GM23338 (cell line): Measurements from ENCODE around the gene DPH5. TPM values are rescaled to one million over a fixed set of nuclear protein-coding genes. Genes with fewer than 3 reads are reported as not detected.

ENCODE experiments used
- ATAC-seq: fragments of 200-7000 bp; cut with Tn5 transposase; 3 replicates; pipeline ENCODE4 v1.9.1; 2020
- DNase-seq: peaks from one replicate; pipeline ENCODE4 v3.0.0-alpha.2; 2015; ENCODE audit warnings: low spot score
- H2AFZ ChIP-seq: fragments of 200-600 bp; sonication (generic); 2 replicates; pipeline ENCODE4 v1.8.0; 2016; ENCODE audit warnings: antibody characterized with exemption, mild to moderate bottlenecking, moderate library complexity
- H3F3A ChIP-seq: fragments of 200-600 bp; sonication (generic); replicated peaks from 2 replicates; pipeline ENCODE4 v1.8.0; 2017; ENCODE audit warnings: antibody characterized with exemption, mixed run types, low read depth
- H3K27ac ChIP-seq: fragments of 200-600 bp; sonication (generic); 2 replicates; pipeline ENCODE4 v1.6.1; 2016; ENCODE audit warnings: low read depth
- H3K27me3 ChIP-seq: fragments of 200-600 bp; sonication (generic); 2 replicates; pipeline ENCODE4 v1.8.0; 2016; ENCODE audit warnings: mild to moderate bottlenecking, mixed run types, moderate library complexity; ENCODE audit not compliant: insufficient read depth
- H3K36me3 ChIP-seq: fragments of 200-600 bp; sonication (generic); 2 replicates; pipeline ENCODE4 v1.8.0; 2016; ENCODE audit warnings: mild to moderate bottlenecking; ENCODE audit not compliant: insufficient read depth
- H3K4me1 ChIP-seq: fragments of 200-600 bp; sonication (generic); 2 replicates; pipeline ENCODE4 v1.8.0; 2016; ENCODE audit warnings: mild to moderate bottlenecking, moderate library complexity; ENCODE audit not compliant: insufficient read depth
- H3K4me2 ChIP-seq: fragments of 200-600 bp; sonication (generic); 2 replicates; pipeline ENCODE4 v1.7.1; 2017; ENCODE audit warnings: mixed run types
- H3K4me3 ChIP-seq: fragments of 200-600 bp; sonication (generic); 2 replicates; pipeline ENCODE4 v1.6.1; 2016; ENCODE audit warnings: mixed run types
- H3K79me2 ChIP-seq: fragments of 200-600 bp; sonication (generic); replicated peaks from 2 replicates; pipeline ENCODE4 v1.8.0; 2017; ENCODE audit warnings: mild to moderate bottlenecking; ENCODE audit not compliant: insufficient read depth
- H3K9me2 ChIP-seq: fragments of 200-600 bp; sonication (generic); 2 replicates; pipeline ENCODE4 v1.8.0; 2017; ENCODE audit not compliant: insufficient read depth
- H4K20me1 ChIP-seq: fragments of 200-600 bp; sonication (generic); replicated peaks from 2 replicates; pipeline ENCODE4 v1.8.0; 2017; ENCODE audit warnings: mild to moderate bottlenecking; ENCODE audit not compliant: insufficient read depth
- H3K27ac Mint-ChIP-seq: 2 replicates; pipeline ENCODE4 v1.8.0; 2020; ENCODE audit warnings: inconsistent platforms, mild to moderate bottlenecking, moderate library complexity, mixed read lengths
- H3K27me3 Mint-ChIP-seq: 3 replicates; pipeline ENCODE4 v1.8.0; 2022; ENCODE audit warnings: low read depth, mild to moderate bottlenecking, moderate library complexity, mixed read lengths, inconsistent platforms; ENCODE audit not compliant: insufficient read depth, poor library complexity
- H3K36me3 Mint-ChIP-seq: 3 replicates; pipeline ENCODE4 v1.8.0; 2021; ENCODE audit warnings: low read depth, mild to moderate bottlenecking, inconsistent platforms, moderate library complexity, mixed read lengths
- H3K4me1 Mint-ChIP-seq: 3 replicates; pipeline ENCODE4 v1.8.0; 2020; ENCODE audit warnings: mild to moderate bottlenecking, inconsistent platforms, mixed read lengths
- H3K4me3 Mint-ChIP-seq: 3 replicates; pipeline ENCODE4 v1.8.0; 2021; ENCODE audit warnings: moderate library complexity, mild to moderate bottlenecking, inconsistent platforms, mixed read lengths
- H3K9me3 Mint-ChIP-seq: 3 replicates; pipeline ENCODE4 v1.8.0; 2020; ENCODE audit warnings: moderate library complexity, mild to moderate bottlenecking, inconsistent platforms, mixed read lengths
- CREB1 ChIP-seq: fragments of 250-450 bp; sonication (Bioruptor Pico); IDR thresholded peaks from 2 replicates; pipeline ENCODE4 v1.5.0; 2020; ENCODE audit warnings: low read depth, mild to moderate bottlenecking, moderate library complexity
- CTCF ChIP-seq, 2 experiments: fragments of 200-600 bp in 1 of 2; sonication (generic) in 1 of 2; conservative IDR thresholded peaks; 2 replicates each; pipeline versions ENCODE4 v1.5.1 to v1.6.1; 2016 to 2017; ENCODE audit warnings: antibody characterized with exemption in 2 of 2, low read depth in 2 of 2, mild to moderate bottlenecking in 2 of 2, moderate library complexity in 1 of 2
- ETS1 ChIP-seq: IDR thresholded peaks from 2 replicates; pipeline ENCODE4 v1.6.1; 2016; ENCODE audit warnings: antibody characterized with exemption
- EZH2 ChIP-seq: fragments of 200-600 bp; sonication (generic); IDR thresholded peaks from one replicate; pipeline ENCODE4 v1.8.0; 2017; ENCODE audit warnings: antibody characterized with exemption, mild to moderate bottlenecking, low read depth; ENCODE audit not compliant: unreplicated experiment
- EZH2phosphoT487 ChIP-seq: fragments of 200-600 bp; sonication (generic); IDR thresholded peaks from one replicate; pipeline ENCODE4 v1.8.1; 2018; ENCODE audit warnings: antibody characterized with exemption; ENCODE audit not compliant: unreplicated experiment
- JUNB ChIP-seq: IDR thresholded peaks from one replicate; pipeline ENCODE4 v1.6.1; 2016; ENCODE audit warnings: antibody characterized with exemption; ENCODE audit not compliant: unreplicated experiment
- NANOG ChIP-seq: IDR thresholded peaks from 2 replicates; pipeline ENCODE4 v1.6.1; 2016; ENCODE audit warnings: antibody characterized with exemption, borderline replicate concordance
- POLR2AphosphoS5 ChIP-seq: IDR thresholded peaks from 2 replicates; pipeline ENCODE4 v1.6.1; 2016; ENCODE audit warnings: antibody characterized with exemption, low read depth
- REST ChIP-seq: IDR thresholded peaks from one replicate; pipeline ENCODE4 v1.6.1; 2018; ENCODE audit warnings: antibody characterized with exemption; ENCODE audit not compliant: unreplicated experiment
- STAT1 ChIP-seq: IDR thresholded peaks from one replicate; pipeline ENCODE4 v1.6.1; 2016; ENCODE audit warnings: antibody characterized with exemption; ENCODE audit not compliant: unreplicated experiment
- ZNF114 ChIP-seq: fragments of 250-450 bp; sonication (Bioruptor Pico); IDR thresholded peaks from 2 replicates; pipeline ENCODE4 v1.5.0; 2020; ENCODE audit warnings: mild to moderate bottlenecking, moderate library complexity
- ZNF331 ChIP-seq: fragments of 250-450 bp; sonication (Bioruptor Pico); IDR thresholded peaks from 2 replicates; pipeline ENCODE4 v1.5.0; 2020; ENCODE audit warnings: low read depth, mild to moderate bottlenecking, moderate library complexity
- ZNF462 ChIP-seq: fragments of 250-450 bp; sonication (Bioruptor Pico); IDR thresholded peaks from 2 replicates; pipeline ENCODE4 v1.5.0; 2020; ENCODE audit warnings: mild to moderate bottlenecking, moderate library complexity
- polyA plus RNA-seq: library from polyadenylated mRNA; unstranded; fragments of >200 nt; fragmentation: Nextera tagmentation; extraction: Ambion mirVana; gene quantifications from 2 replicates; pipeline ENCODE4 v1.2.1, GENCODE V29; 2016
- total RNA-seq: library from RNA; depleted of rRNA; stranded (reverse); fragments of >200 nt; shearing (Covaris generic); gene quantifications from 2 replicates; pipeline ENCODE4 v1.2.3, GENCODE V29; 2014

DPH5 gene
- total and polyA plus RNA-seq, 2 experiments from 2014 or later, result 50.6 to 53.5 TPM

GRCh38 chr1:100969327-100969726, 56.3 kb downstream of the DPH5 start:
- peaks cover 19% of the 10 kb centered on the region for H3K4me1 ChIP-seq
- TF ChIP-seq CREB1 (CRISPR knock-in tag) (no peak), NANOG (no peak), EZH2 (no peak), JUNB (no peak), ZNF114 (CRISPR knock-in tag) (no peak), ZNF462 (CRISPR knock-in tag) (no peak), STAT1 (no peak), REST (no peak), ETS1 (no peak), POLR2AphosphoS5 (no peak), CTCF (conservative IDR thresholded peaks at IDR 0.05; ENCODE audit: low read depth in 2 of 2) (no peak), EZH2phosphoT487 (no peak), ZNF331 (CRISPR knock-in tag) (no peak)
- Mint-ChIP-seq H3K4me1 (peaks cover 18% of the 10 kb centered on the region), H3K4me3 (no peak overlapping the region), H3K9me3 (no peaks in the 10 kb centered on the region), H3K27me3 (no peaks in the 10 kb centered on the region), H3K36me3 (peaks cover 9% of the 10 kb centered on the region; the same call in 1 of the 3 replicates), H3K27ac (no peak overlapping the region)
- H3K4me3 ChIP-seq, result no peak overlapping the region
- no peaks in the 10 kb centered on the region for H3K27me3 ChIP-seq
- no peaks in the 10 kb centered on the region for H3K79me2 ChIP-seq
- no peaks in the 10 kb centered on the region for H3K9me2 ChIP-seq
- no peak for ATAC-seq
- H4K20me1 ChIP-seq, result no peaks in the 10 kb centered on the region
- no peak overlapping the region for H2AFZ ChIP-seq
- H3K27ac ChIP-seq, result no peak overlapping the region
- no peak overlapping the region for H3K4me2 ChIP-seq
- no peak for DNase-seq
- peaks cover 6% of the 10 kb centered on the region; the same call in 1 of the 2 replicates for H3K36me3 ChIP-seq
- no peaks in the 10 kb centered on the region for H3F3A ChIP-seq
